Transverse colon (tissue), 4 donors: Measurements from ENCODE around the gene PAX7. TPM values are rescaled to one million over a fixed set of nuclear protein-coding genes. Genes with fewer than 3 reads are reported as not detected.

Source experiments
- DNase-seq: peaks from one replicate; pipeline ENCODE4 v3.0.0-alpha.2; 2019
- H3K27ac ChIP-seq, 4 donors: fragments of 200-600 bp; sonication (generic); 2 replicates each; pipeline ENCODE4 v1.5.1; 2016 to 2018; ENCODE audit warnings: inconsistent platforms in 4 of 4
- H3K27me3 ChIP-seq: fragments of 200-600 bp; sonication (generic); 2 replicates; pipeline ENCODE4 v1.5.1; 2017; ENCODE audit warnings: inconsistent platforms
- H3K36me3 ChIP-seq, 4 donors: fragments of 200-600 bp; sonication (generic); 2 replicates each; pipeline ENCODE4 v1.5.1; 2017 to 2019; ENCODE audit warnings: inconsistent platforms in 4 of 4
- H3K4me1 ChIP-seq, 4 donors: fragments of 200-600 bp; sonication (generic); 2 replicates each; pipeline ENCODE4 v1.5.1; 2017 to 2020; ENCODE audit warnings: inconsistent platforms in 4 of 4
- H3K4me3 ChIP-seq, 4 donors: fragments of 200-600 bp; sonication (generic); 1 replicate in 1 of 4; 2 replicates in 3 of 4; pipeline versions ENCODE4 v1.5.1 to v1.6.1; 2017 to 2019; ENCODE audit warnings: inconsistent platforms in 4 of 4
- H3K9me3 ChIP-seq, 2 donors: fragments of 200-600 bp; sonication (generic); 2 replicates each; pipeline ENCODE4 v1.5.1; 2017 to 2019; ENCODE audit warnings: inconsistent platforms in 2 of 2
- EP300 ChIP-seq: sonication (generic); formaldehyde crosslinking; IDR thresholded peaks from one replicate; pipeline ENCODE4 v1.6.1; 2017; ENCODE audit warnings: antibody characterized with exemption, low read depth
- POLR2A ChIP-seq: fragments of 450-650 bp; IDR thresholded peaks from one replicate; pipeline ENCODE4 v1.6.1; 2016; ENCODE audit warnings: antibody characterized with exemption, mild to moderate bottlenecking, moderate library complexity
- POLR2AphosphoS5 ChIP-seq, 3 donors: sonication (generic); formaldehyde crosslinking; IDR thresholded peaks; one replicate each; pipeline ENCODE4 v1.6.1; 2016; ENCODE audit warnings: antibody characterized with exemption in 3 of 3
- WGBS, 2 donors: methylation state at CpG; one replicate each; pipeline ENCODE4 v1.1.5; 2018; ENCODE audit warnings: low coverage in 1 of 2; 5-methylcytosine and 5-hydroxymethylcytosine counted together
- in situ Hi-C, 4 donors: fragments of 200-750 bp; cut with MboI; loops; one replicate each; pipeline versions ENCODE4 v1.15.0 to v1.15.1; 2017; ENCODE audit warnings: low sequenced_read_pairs in 3 of 4, low pct_ligation_motif_present in 1 of 4, low pct_unique_long_range_greater_than_20kb in 1 of 4
- intact Hi-C: fragments of 100-400 bp; cut with DNase I; formaldehyde crosslinking; loops from one replicate; pipeline ENCODE4 v1.15.1; 2023; ENCODE audit warnings: low total_unique reads
- total RNA-seq, 4 donors: library from RNA; depleted of rRNA; stranded (reverse); fragments of >200 nt; gene quantifications; one replicate each; pipeline ENCODE4 v1.1.0, GENCODE V29; 2016
- TF ChIP-seq, protein P1 (sequence below), 5 experiments: fragments of 200-600 bp in 3 of 5; fragments of 450-650 bp in 2 of 5; sonication (generic) in 3 of 5; IDR thresholded peaks; 1 replicate in 2 of 5; 2 replicates in 3 of 5; pipeline ENCODE4 v1.5.1; 2016 to 2017; ENCODE audit warnings: antibody characterized with exemption in 5 of 5, inconsistent platforms in 3 of 5, mild to moderate bottlenecking in 2 of 5, moderate library complexity in 1 of 5

Gene PAX7
- total RNA-seq, 4 donors from 2014 or later: not detected

GRCh38 chr1:18647681-18648214 is 17.1 kb downstream of the PAX7 start:
- H3K4me3 ChIP-seq: no peak overlapping the region
- TF ChIP-seq POLR2A (no peak), EP300 (no peak), POLR2AphosphoS5 (IDR thresholded peaks at IDR 0.05) (no peak)
- TF ChIP-seq, protein P1, sequence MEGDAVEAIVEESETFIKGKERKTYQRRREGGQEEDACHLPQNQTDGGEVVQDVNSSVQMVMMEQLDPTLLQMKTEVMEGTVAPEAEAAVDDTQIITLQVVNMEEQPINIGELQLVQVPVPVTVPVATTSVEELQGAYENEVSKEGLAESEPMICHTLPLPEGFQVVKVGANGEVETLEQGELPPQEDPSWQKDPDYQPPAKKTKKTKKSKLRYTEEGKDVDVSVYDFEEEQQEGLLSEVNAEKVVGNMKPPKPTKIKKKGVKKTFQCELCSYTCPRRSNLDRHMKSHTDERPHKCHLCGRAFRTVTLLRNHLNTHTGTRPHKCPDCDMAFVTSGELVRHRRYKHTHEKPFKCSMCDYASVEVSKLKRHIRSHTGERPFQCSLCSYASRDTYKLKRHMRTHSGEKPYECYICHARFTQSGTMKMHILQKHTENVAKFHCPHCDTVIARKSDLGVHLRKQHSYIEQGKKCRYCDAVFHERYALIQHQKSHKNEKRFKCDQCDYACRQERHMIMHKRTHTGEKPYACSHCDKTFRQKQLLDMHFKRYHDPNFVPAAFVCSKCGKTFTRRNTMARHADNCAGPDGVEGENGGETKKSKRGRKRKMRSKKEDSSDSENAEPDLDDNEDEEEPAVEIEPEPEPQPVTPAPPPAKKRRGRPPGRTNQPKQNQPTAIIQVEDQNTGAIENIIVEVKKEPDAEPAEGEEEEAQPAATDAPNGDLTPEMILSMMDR (IDR thresholded peaks at IDR 0.05): no peak
- peaks cover 100% of the 10 kb centered on the region for H3K27me3 ChIP-seq
- no peaks in the 10 kb centered on the region for H3K36me3 ChIP-seq
- in situ Hi-C loops: no loop called here
- 10 to 15% methylated on average over 3 of the region's 3 CpGs for WGBS, 2 donors
- intact Hi-C loops: no loop called here
- no peaks in the 10 kb centered on the region for H3K9me3 ChIP-seq
- H3K4me1 ChIP-seq: peaks cover 0 to 22% (median 9%) of the 10 kb centered on the region in 4 donors
- no peak for DNase-seq
- no peak overlapping the region for H3K27ac ChIP-seq

DNA sequence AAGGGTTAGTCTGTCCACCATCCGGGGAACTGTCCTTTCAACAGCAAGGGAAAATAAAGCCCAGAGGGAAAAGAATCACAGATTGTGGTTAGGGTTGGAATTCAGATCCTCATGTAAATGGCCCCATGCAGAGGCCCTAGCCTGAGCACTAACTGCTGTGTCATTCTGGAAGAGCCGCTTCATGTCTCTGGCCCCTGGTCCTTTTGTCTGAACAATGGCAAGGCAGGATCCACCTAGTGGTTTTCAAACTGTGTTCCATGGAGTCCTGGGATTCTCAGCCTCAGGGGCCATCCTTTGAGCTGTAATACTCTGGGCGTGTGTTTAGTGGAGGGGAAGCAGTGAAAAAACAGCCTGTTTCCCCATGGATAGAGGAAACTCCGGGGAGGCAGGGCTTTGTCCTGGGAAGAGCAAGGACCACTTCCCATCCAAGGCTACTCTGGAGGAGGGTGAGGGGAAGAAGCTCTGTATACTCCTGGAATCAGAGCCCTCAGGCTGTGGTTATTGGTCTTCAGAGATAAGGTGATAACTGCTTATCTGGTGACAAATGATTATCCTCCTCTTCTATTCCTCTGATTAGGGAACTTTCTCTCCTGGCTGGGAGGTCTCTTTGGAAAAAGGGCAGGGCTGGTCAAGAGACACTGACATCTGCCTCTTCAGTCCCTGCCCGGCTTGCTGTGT is 19.2 kb downstream of the PAX7 start:
- DNase-seq: no peak
- in situ Hi-C loops: no loop called here
- peaks cover 0 to 16% (median 6%) of the 10 kb centered on the region in 4 donors for H3K4me1 ChIP-seq
- H3K36me3 ChIP-seq: no peaks in the 10 kb centered on the region
- no peak overlapping the region for H3K27ac ChIP-seq
- intact Hi-C loops: no loop called here
- no peaks in the 10 kb centered on the region for H3K9me3 ChIP-seq
- H3K27me3 ChIP-seq: peaks cover 100% of the 10 kb centered on the region
- no peak overlapping the region for H3K4me3 ChIP-seq
- 60 to 61% methylated on average over 1 to 5 of the region's 5 CpGs for WGBS, 2 donors
- TF ChIP-seq, protein P1 (IDR thresholded peaks at IDR 0.05): no peak
- TF ChIP-seq POLR2AphosphoS5 (IDR thresholded peaks at IDR 0.05) (no peak), EP300 (no peak), POLR2A (no peak)

- no peak overlapping the region for H3K27ac ChIP-seq
- in situ Hi-C loops (no loop called here), intact Hi-C loops (no loop called here)
- peaks cover 99% of the 10 kb centered on the region for H3K27me3 ChIP-seq
- no peaks in the 10 kb centered on the region for H3K9me3 ChIP-seq
- 14% methylated on average over 8 of the region's 8 CpGs; no CpG with 5 or more reads in 1 of the 2 donors for WGBS, 2 donors
- TF ChIP-seq POLR2AphosphoS5 (IDR thresholded peaks at IDR 0.05): no peak
- TF ChIP-seq, protein P1 (IDR thresholded peaks at IDR 0.05): no peak
- no peak for TF ChIP-seq POLR2A
- no peak for TF ChIP-seq EP300
- no peak for DNase-seq
- H3K4me1 ChIP-seq: peaks cover 0 to 7% (median 3%) of the 10 kb centered on the region in 4 donors
- H3K36me3 ChIP-seq: no peaks in the 10 kb centered on the region
- H3K4me3 ChIP-seq: no peak overlapping the region
These were observed 21.1 kb downstream of the PAX7 start for GRCh38 chr1:18651713-18652112.

DNA sequence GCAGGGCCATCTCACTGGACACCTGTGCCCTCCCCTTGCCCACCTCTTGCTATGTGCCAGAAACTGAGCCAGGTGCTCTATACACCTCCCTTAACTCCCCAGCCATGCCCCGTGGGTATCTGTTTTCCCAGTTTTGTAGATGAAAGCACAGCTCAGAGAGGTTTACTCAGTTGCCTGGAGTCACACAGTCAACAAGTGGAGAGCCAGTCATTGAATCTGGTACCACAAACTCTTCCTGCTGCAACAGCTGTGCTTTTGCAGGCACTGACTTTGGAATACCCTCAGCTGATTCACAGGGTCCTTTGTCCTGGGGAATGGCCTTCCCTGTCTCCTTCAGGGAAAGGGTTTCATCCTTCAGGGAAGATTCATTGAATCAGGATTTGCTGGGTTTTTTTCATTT is 22.1 kb downstream of the PAX7 start:
- in situ Hi-C loops: no loop called here
- 9% methylated on average over 1 of the region's 1 CpG; no CpG with 5 or more reads in 1 of the 2 donors for WGBS, 2 donors

More for the DNA sequence above, 22.1 kb downstream of the PAX7 start:
- Histone ChIP-seq H3K27me3 (peaks cover 99% of the 10 kb centered on the region), H3K4me1 (no peaks in the 10 kb centered on the region), H3K9me3 (no peaks in the 10 kb centered on the region), H3K4me3 (no peak overlapping the region), H3K36me3 (no peaks in the 10 kb centered on the region), H3K27ac (no peak overlapping the region)
- TF ChIP-seq, protein P1 (IDR thresholded peaks at IDR 0.05): no peak
- no peak for TF ChIP-seq POLR2AphosphoS5 (IDR thresholded peaks at IDR 0.05)
- no peak for TF ChIP-seq EP300
- TF ChIP-seq POLR2A: no peak
- DNase-seq: no peak
- intact Hi-C loops: no loop called here
